Esophagus muscularis mucosa (tissue), 4 donors: Measurements from ENCODE around the gene DNAH12.
A peak's percentile ranks its signal among the peaks of the same experiment; 100 is the strongest.

Experiments used
- EP300 ChIP-seq: sonication (generic); formaldehyde crosslinking; IDR thresholded peaks from one replicate; pipeline ENCODE4 v1.6.1; 2017; ENCODE audit warnings: antibody characterized with exemption
- POLR2A ChIP-seq: fragments of 450-650 bp; IDR thresholded peaks from one replicate; pipeline ENCODE4 v1.6.1; 2017; ENCODE audit warnings: antibody characterized with exemption, moderate library complexity, mild to moderate bottlenecking, low read depth
- TF ChIP-seq, protein P1 (sequence below), 3 experiments: fragments of 200-600 bp in 2 of 3; fragments of 450-650 bp in 1 of 3; sonication (generic) in 2 of 3; IDR thresholded peaks; one replicate each; pipeline ENCODE4 v1.5.1; 2017 to 2019; ENCODE audit warnings: antibody characterized with exemption in 3 of 3, mild to moderate bottlenecking in 2 of 3, moderate library complexity in 1 of 3

DNA sequence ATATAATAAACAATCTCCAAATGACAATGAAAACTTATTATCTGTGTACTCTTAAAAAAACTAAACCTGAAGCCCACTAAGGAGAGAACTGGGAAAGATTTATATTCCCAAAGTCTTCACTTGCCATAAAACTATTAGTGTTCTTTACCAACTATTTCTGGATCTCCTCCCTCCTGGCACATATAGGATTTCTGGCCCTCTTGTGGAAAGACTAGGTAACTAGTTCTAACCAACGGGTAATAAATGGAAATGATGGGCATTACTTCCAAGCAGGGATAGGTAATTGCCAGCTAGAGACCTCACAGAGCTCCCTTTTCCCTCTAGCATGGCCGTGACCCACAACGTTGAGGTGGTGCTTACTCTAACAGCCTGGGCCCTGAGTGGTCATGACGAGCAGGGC, 110.1 kb downstream of the DNAH12 start:
- TF ChIP-seq, protein P1, sequence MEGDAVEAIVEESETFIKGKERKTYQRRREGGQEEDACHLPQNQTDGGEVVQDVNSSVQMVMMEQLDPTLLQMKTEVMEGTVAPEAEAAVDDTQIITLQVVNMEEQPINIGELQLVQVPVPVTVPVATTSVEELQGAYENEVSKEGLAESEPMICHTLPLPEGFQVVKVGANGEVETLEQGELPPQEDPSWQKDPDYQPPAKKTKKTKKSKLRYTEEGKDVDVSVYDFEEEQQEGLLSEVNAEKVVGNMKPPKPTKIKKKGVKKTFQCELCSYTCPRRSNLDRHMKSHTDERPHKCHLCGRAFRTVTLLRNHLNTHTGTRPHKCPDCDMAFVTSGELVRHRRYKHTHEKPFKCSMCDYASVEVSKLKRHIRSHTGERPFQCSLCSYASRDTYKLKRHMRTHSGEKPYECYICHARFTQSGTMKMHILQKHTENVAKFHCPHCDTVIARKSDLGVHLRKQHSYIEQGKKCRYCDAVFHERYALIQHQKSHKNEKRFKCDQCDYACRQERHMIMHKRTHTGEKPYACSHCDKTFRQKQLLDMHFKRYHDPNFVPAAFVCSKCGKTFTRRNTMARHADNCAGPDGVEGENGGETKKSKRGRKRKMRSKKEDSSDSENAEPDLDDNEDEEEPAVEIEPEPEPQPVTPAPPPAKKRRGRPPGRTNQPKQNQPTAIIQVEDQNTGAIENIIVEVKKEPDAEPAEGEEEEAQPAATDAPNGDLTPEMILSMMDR (IDR thresholded peaks at IDR 0.05): peak in 1 of 3 experiments; percentile 34
- TF ChIP-seq POLR2A (no peak), EP300 (no peak)
